BJ (cell line): ENCODE data around the gene ZHX3. TPM values are rescaled to one million over a fixed set of nuclear protein-coding genes. Genes with fewer than 3 reads are reported as not detected.
A peak's percentile ranks its signal among the peaks of the same experiment; 100 is the strongest.

Experiments used
- CTCF ChIA-PET: fragments of 350-600 bp; formaldehyde crosslinking; extraction: SDS; loops from one replicate; lab custom pipeline; 2021; ENCODE audit warnings: antibody characterized with exemption, inconsistent platforms; lab: Yijun Ruan, JAX
- POLR2A ChIA-PET: fragments of 300-600 bp; sonication (Branson Sonifier 250); formaldehyde crosslinking; extraction: SDS; loops from one replicate; lab custom pipeline; 2021; ENCODE audit warnings: antibody characterized with exemption; lab: Charles Lee
- DNase-seq: peaks from one replicate; pipeline ENCODE4 v3.0.0-alpha.2; 2011; ENCODE audit warnings: low read depth
- H3K27me3 ChIP-seq: 2 replicates; pipeline ENCODE4 v1.6.0; 2011; ENCODE audit warnings: low read length; ENCODE audit not compliant: control insufficient read depth, insufficient read depth
- H3K36me3 ChIP-seq: 2 replicates; pipeline ENCODE4 v1.5.1; 2011; ENCODE audit warnings: low read length; ENCODE audit not compliant: control insufficient read depth, insufficient read depth
- H3K4me3 ChIP-seq: 2 replicates; pipeline ENCODE4 v1.5.1; 2011; ENCODE audit warnings: low read depth, mild to moderate bottlenecking, control low read depth, low read length
- CTCF ChIP-seq: IDR thresholded peaks from 2 replicates; pipeline ENCODE4 v1.5.1; 2011; ENCODE audit warnings: low read depth, mild to moderate bottlenecking, control low read depth, inconsistent platforms, low read length, moderate library complexity; ENCODE audit not compliant: insufficient read depth
- polyA plus RNA-seq: library from polyadenylated mRNA; depleted of rRNA; stranded (reverse); fragments of >200 nt; gene quantifications from 2 replicates; pipeline ENCODE4 v1.2.3, GENCODE V29; 2011

Gene ZHX3
- polyA plus RNA-seq, 1 experiment, result 23.9 TPM

- DNase-seq, result no peak
- Histone ChIP-seq H3K4me3 (peak overlapping the region; percentile 74), H3K27me3 (no peaks in the 10 kb centered on the region), H3K36me3 (0 out of 2 replicates have a peak, but pooled peaks cover 1% of the 10 kb centered on the region)
- ChIA-PET CTCF (interaction anchor here (0.6 to 1.0 kb wide), 2 partner anchors 79 to 176 kb away, joined by 3 read pairs; no protein-coding TSS in a partner anchor), POLR2A (no interaction called here)
- TF ChIP-seq CTCF, result no peak
Measured at GRCh38 chr20:41139227-41140093, 178.1 kb downstream of the ZHX3 start.

- ChIA-PET POLR2A (no interaction called here), CTCF (interaction anchor here (0.6 to 1.6 kb wide), 7 partner anchors 7 to 202 kb away, joined by 3 to 4 read pairs (median 3); partner anchors contain the start of gene LPIN3)
- Histone ChIP-seq H3K36me3 (0 out of 2 replicates have a peak, but pooled peaks cover 1% of the 10 kb centered on the region), H3K27me3 (no peaks in the 10 kb centered on the region), H3K4me3 (peak overlapping the region; percentile 74)
- no peak for TF ChIP-seq CTCF
- no peak for DNase-seq
Measured at GRCh38 chr20:41138475-41139226, 178.9 kb downstream of the ZHX3 start.

GRCh38 chr20:41137614-41138474, 179.7 kb downstream of the ZHX3 start:
- TF ChIP-seq CTCF, result no peak
- POLR2A ChIA-PET, result no interaction called here
- Histone ChIP-seq H3K36me3 (0 out of 2 replicates have a peak, but pooled peaks cover 1% of the 10 kb centered on the region), H3K4me3 (peak overlapping the region; percentile 74), H3K27me3 (no peaks in the 10 kb centered on the region)
- CTCF ChIA-PET, result interaction anchor here (0.6 to 1.6 kb wide), 7 partner anchors 8 to 273 kb away, joined by 3 to 4 read pairs (median 3); partner anchors contain the start of gene LPIN3
- no peak for DNase-seq

- no peak for TF ChIP-seq CTCF
- CTCF ChIA-PET, result interaction anchor here (0.6 to 2.3 kb wide), 9 partner anchors 15 to 274 kb away, joined by 3 to 6 read pairs (median 4); partner anchors contain the start of gene LPIN3
- DNase-seq, result no peak
- H3K4me3 ChIP-seq, result peak within 1 kb of the TSS; percentile 74
- no peaks in the 10 kb centered on the region for H3K36me3 ChIP-seq
- POLR2A ChIA-PET, result no interaction called here
- no peaks in the 10 kb centered on the region for H3K27me3 ChIP-seq
Measured at GRCh38 chr20:41136680-41137613, 180.6 kb downstream of the ZHX3 start, which contains the start of gene PLCG1. TSS of gene PLCG1 (plus strand) at chr20:41137543. CDS start at chr20:41137642, 99 bp downstream.
